Breast epithelium (tissue), 3 donors: ENCODE measurements around the gene SFXN3.

Experiments
- CTCF ChIP-seq, 3 donors: fragments of 450-650 bp; IDR thresholded peaks; one replicate each; pipeline ENCODE4 v1.5.1; 2016 to 2017; ENCODE audit warnings: antibody characterized with exemption in 3 of 3, mild to moderate bottlenecking in 3 of 3, moderate library complexity in 3 of 3
- POLR2AphosphoS5 ChIP-seq, 3 donors: sonication (generic); formaldehyde crosslinking; IDR thresholded peaks; one replicate each; pipeline ENCODE4 v1.6.1; 2017; ENCODE audit warnings: antibody characterized with exemption in 3 of 3

- TF ChIP-seq POLR2AphosphoS5 (IDR thresholded peaks at IDR 0.05) = no peak
- no peak for TF ChIP-seq CTCF (IDR thresholded peaks at IDR 0.05)
These were observed 13.1 kb downstream of the SFXN3 start for GRCh38 chr10:101044117-101044516.
